Bronchial epithelial cell (primary cell): ENCODE measurements around the gene CUBN. TPM values are rescaled to one million over a fixed set of nuclear protein-coding genes. Genes with fewer than 3 reads are reported as not detected.

ENCODE experiments used
- DNase-seq: peaks from one replicate; pipeline ENCODE4 v3.0.0-alpha.2; 2010; ENCODE audit warnings: low read depth
- FAIRE-seq: peaks from 2 replicates; lab custom pipeline; 2011; peaks lifted over from hg19 to GRCh38; lab: Jason Lieb, UNC
- H3K27me3 ChIP-seq: 2 replicates; pipeline ENCODE4 v1.5.1; 2011; ENCODE audit warnings: low read length; ENCODE audit not compliant: control insufficient read depth, insufficient read depth
- H3K36me3 ChIP-seq: 2 replicates; pipeline ENCODE4 v1.5.1; 2011; ENCODE audit warnings: low read length; ENCODE audit not compliant: control insufficient read depth, insufficient read depth
- H3K4me3 ChIP-seq: 2 replicates; pipeline ENCODE4 v1.5.1; 2011; ENCODE audit warnings: mild to moderate bottlenecking, low read depth, low read length, control low read depth
- total RNA-seq: library from RNA; depleted of rRNA; stranded (reverse); fragments of >200 nt; gene quantifications from 2 replicates; pipeline ENCODE4 v1.2.1, GENCODE V29; 2014
- TF ChIP-seq, protein P1 (sequence below): IDR thresholded peaks from 2 replicates; pipeline ENCODE4 v1.5.1; 2011; ENCODE audit warnings: mild to moderate bottlenecking, moderate library complexity, low read length, control low read depth, inconsistent platforms; ENCODE audit not compliant: insufficient read depth, severe bottlenecking

The CUBN gene
- total RNA-seq, 1 donor from 2014 or later = 0.53 TPM

DNA sequence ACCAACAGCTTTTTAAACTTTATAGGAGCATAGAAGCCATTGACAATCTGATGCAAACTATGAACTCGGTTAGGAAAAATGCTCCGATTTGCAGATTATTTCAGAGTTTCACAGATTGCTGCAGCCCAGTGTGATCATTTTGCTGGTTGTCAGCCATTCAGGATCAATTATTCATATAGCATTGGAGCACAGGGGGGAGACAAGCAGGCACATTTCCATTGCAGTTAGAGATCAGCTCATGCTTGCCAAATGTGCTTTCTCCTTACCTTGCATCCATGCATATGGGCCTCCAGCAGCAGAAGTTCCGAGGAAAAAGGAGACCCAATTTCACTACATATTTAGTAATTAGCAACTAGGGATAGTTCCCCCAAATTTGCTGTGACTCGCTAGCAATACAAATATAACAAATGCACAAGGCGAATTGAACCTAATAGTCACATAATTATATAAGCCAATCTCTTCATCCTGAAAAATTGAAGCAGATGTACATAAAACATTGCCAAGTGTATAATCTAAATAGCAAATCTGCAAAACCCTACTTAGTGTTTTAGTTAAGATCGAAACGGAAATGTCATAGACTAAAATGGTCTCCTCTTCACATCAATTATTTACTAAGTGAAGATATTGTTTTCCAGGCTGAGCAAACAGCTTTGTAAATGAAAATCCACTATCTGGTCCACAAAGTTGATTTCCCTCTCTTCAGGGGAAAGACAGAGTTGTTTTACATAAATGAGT lies 262.9 kb downstream of the CUBN start:
- H3K36me3 ChIP-seq = no peaks in the 10 kb centered on the region

DNA sequence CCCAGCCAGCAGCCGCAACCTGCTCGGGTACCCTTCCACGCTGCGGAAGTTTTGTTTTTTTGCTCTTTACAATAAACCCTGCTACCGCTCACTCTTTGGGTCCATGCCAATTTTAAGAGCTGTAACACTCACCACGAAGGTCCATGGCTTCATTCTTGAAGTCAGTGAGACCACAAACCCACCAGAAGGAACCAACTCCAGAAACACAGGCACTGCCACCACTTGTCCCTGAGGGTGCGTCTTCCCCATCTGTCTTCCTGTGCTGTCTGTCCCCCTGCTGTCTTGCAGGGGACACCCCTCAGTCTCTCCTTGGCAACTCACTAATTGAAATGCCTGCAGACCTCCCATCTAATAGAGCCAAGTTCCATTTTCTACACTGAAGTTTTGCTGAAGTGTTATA lies 263.8 kb downstream of the CUBN start:
- DNase-seq = no peak
- TF ChIP-seq, protein P1, sequence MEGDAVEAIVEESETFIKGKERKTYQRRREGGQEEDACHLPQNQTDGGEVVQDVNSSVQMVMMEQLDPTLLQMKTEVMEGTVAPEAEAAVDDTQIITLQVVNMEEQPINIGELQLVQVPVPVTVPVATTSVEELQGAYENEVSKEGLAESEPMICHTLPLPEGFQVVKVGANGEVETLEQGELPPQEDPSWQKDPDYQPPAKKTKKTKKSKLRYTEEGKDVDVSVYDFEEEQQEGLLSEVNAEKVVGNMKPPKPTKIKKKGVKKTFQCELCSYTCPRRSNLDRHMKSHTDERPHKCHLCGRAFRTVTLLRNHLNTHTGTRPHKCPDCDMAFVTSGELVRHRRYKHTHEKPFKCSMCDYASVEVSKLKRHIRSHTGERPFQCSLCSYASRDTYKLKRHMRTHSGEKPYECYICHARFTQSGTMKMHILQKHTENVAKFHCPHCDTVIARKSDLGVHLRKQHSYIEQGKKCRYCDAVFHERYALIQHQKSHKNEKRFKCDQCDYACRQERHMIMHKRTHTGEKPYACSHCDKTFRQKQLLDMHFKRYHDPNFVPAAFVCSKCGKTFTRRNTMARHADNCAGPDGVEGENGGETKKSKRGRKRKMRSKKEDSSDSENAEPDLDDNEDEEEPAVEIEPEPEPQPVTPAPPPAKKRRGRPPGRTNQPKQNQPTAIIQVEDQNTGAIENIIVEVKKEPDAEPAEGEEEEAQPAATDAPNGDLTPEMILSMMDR = no peak
- FAIRE-seq = no peak
- Histone ChIP-seq H3K27me3 (peaks cover 1% of the 10 kb centered on the region), H3K4me3 (no peak overlapping the region), H3K36me3 (no peaks in the 10 kb centered on the region)

More for the DNA sequence above, 262.9 kb downstream of the CUBN start:
- peaks cover 1% of the 10 kb centered on the region for H3K27me3 ChIP-seq
- FAIRE-seq (no peak), DNase-seq (no peak)
- H3K4me3 ChIP-seq = no peak overlapping the region
- TF ChIP-seq, protein P1 = no peak

DNA sequence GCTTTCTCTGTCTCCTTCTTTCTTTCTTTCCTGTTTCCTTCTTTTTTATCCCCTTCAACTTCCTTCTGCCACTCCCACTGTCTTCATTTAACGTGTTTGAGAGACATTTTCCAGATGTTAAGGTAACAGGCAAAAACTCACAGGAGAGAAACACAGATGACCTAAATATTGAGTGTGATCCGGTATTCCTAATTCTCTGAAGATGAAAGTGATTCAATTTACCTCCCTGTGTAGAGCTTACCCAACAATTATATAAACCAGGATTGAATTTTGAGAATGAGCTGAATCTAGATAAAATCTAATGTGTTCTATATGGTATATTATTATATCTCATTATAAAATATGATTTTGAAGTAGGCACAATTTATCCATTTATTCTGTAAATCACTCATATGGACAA lies 265.8 kb downstream of the CUBN start:
- H3K27me3 ChIP-seq = peaks cover 1% of the 10 kb centered on the region
- no peak for FAIRE-seq

DNA sequence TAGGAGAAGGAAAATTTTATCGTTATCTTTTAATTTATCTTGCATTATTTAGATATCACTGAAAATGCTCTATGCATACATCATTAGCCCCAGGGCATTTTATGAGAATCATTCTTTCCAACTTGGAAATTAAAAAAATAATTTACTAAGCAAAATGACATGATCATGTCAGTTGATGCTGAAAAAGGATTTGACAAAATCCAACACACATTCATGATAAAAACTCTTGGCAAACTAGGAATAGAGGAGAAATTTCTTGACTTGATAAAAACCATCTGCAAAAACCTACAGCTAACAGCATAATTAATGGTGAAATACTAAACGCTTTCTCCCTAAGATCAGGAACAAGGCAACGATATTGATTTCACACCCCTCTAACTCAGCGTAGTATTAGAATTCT lies 272.2 kb downstream of the CUBN start:
- TF ChIP-seq, protein P1 = no peak
- no peak for FAIRE-seq
- H3K36me3 ChIP-seq = no peaks in the 10 kb centered on the region
- no peaks in the 10 kb centered on the region for H3K27me3 ChIP-seq
- DNase-seq = no peak
- H3K4me3 ChIP-seq = no peak overlapping the region

More for the DNA sequence above, 265.8 kb downstream of the CUBN start:
- TF ChIP-seq, protein P1 = no peak
- no peak for DNase-seq
- Histone ChIP-seq H3K4me3 (no peak overlapping the region), H3K36me3 (no peaks in the 10 kb centered on the region)

DNA sequence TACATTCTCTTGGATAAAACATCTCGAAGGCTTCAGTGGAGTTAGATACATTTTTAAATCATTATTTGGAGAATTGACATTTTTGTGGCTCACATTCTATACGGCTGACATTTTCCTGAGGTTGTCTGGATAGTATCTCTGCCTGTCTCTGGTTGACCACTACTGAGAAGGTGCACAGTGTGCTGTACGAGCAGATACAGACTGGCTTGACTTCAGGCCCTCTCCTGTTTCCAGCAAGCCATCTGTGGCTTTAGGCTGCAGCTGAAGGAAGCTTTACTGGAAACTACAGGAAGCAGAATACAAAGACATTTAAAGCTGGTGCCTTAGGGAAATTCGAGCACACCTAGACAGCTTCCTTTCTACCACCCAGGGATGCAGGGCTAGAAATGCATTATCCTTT lies 273.0 kb downstream of the CUBN start:
- Histone ChIP-seq H3K4me3 (no peak overlapping the region), H3K27me3 (no peaks in the 10 kb centered on the region), H3K36me3 (no peaks in the 10 kb centered on the region)
- FAIRE-seq = no peak
- TF ChIP-seq, protein P1 = no peak
- no peak for DNase-seq
